ENCODE results near the gene APOB. TPM values are rescaled to one million over a fixed set of nuclear protein-coding genes. Genes with fewer than 3 reads are reported as not detected.

APOB gene
- total and polyA plus RNA-seq, 2 of the 13 experiments (the other 11 are each of a cell fraction or from before 2014, with no cell fraction given) = 1,569 to 2,515 TPM

GRCh38 chr2:21020031-21020667 is 23.7 kb downstream of the APOB start (continued):
- TF ChIP-seq DMTF1 (CRISPR knock-in tag; IDR thresholded peaks at IDR 0.05) (no peak), HIVEP1 (CRISPR knock-in tag; IDR thresholded peaks at IDR 0.05) (no peak), PREB (CRISPR knock-in tag; IDR thresholded peaks at IDR 0.05) (no peak), THYN1 (CRISPR knock-in tag; IDR thresholded peaks at IDR 0.05; ENCODE audit: borderline replicate concordance, low read depth) (no peak), ZNF784 (CRISPR knock-in tag; IDR thresholded peaks at IDR 0.05; ENCODE audit: borderline replicate concordance) (0 out of 2 replicates have a peak, but pooled peaks have one; percentile 35), ZNF839 (CRISPR knock-in tag; IDR thresholded peaks at IDR 0.05; ENCODE audit: borderline replicate concordance) (no peak), CSRNP1 (CRISPR knock-in tag; IDR thresholded peaks at IDR 0.05) (no peak), SMYD3 (CRISPR knock-in tag; IDR thresholded peaks at IDR 0.05) (no peak), ZNF329 (CRISPR knock-in tag; IDR thresholded peaks at IDR 0.05; ENCODE audit: low read depth) (0 out of 2 replicates have a peak, but pooled peaks have one; percentile 20), ZNF597 (CRISPR knock-in tag; IDR thresholded peaks at IDR 0.05) (no peak), ZFY (CRISPR knock-in tag; IDR thresholded peaks at IDR 0.05) (no peak), CBX5 (CRISPR knock-in tag; IDR thresholded peaks at IDR 0.05; ENCODE audit: borderline replicate concordance) (no peak), NR2F2 (IDR thresholded peaks at IDR 0.05; ENCODE audit: borderline replicate concordance, low read depth) (peak; percentile 28; the same call in 1 of the 2 replicates), CENPX (CRISPR knock-in tag; IDR thresholded peaks at IDR 0.05) (no peak), PLSCR1 (CRISPR knock-in tag; IDR thresholded peaks at IDR 0.05; ENCODE audit: borderline replicate concordance) (no peak), ZHX1 (CRISPR knock-in tag; IDR thresholded peaks at IDR 0.05; ENCODE audit: low read depth) (no peak)

Data from HepG2 (cell line).